HG02763 (cell line): ENCODE data around the gene RIN3.
A peak's percentile ranks its signal among the peaks of the same experiment; 100 is the strongest.
"Not testable (repeated sequence)": the region's sequence is repeated elsewhere in the genome, so short reads cannot be mapped to it uniquely, and the experiment has no call there.

ENCODE experiments used
- ATAC-seq: cut with Tn5 transposase; IDR thresholded peaks from one replicate; pipeline ENCODE4 v1.9.1; 2021; ENCODE audit warnings: mild to moderate bottlenecking, moderate library complexity; ENCODE audit not compliant: unreplicated experiment

The RIN3 gene

GRCh38 chr14:92527721-92528120 lies 14.1 kb downstream of the RIN3 start:
- ATAC-seq = no peak

DNA sequence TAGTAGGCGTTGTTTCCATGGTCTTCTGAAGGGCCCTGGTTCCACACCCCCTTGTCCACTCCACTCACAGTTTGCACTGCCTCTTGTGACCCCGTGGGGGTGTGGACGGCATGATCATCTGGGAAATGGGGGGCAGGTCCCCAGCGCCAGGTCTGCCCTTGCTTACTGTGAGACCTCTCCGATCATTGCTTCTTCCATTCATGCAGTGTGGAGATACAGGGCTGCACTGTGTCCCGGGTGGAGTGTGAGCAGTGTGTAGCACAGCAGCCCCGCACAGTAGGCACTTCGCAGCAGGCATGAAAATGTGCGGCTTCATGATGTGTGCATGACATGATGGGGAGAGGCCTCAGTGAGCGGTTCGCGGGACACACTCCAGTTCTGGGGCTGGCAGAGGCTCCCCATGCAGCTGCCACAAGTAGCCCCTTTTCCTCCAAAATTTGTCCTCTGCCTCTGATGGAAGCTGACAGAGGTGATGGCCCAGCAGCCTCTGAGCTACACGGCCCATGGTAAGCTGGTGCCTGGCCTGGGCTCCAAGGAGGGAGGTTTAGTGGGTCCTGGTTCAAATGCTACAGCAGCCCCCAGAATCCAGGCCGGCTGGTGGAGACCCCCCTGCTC lies 15.0 kb downstream of the RIN3 start:
- ATAC-seq = no peak

DNA sequence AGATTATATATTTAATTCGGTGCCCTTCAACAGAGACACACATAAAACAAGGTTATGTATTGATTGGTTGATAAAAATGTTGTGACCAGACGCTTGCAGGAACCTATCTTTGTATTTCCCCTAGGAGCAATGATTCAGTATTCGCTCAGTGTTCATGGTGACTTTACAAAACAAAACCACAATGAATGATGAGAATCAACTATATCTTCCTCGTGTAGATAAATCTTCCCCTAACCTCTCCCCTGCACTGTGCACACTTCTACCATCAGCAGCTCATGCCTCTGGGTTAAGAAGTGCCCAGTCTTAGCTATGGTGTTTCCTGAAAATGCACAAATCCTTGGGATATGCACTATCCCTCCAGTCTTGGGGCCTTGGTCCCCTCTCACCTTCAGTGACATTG lies 16.3 kb downstream of the RIN3 start:
- no peak for ATAC-seq

GRCh38 chr14:92531106-92531873 lies 17.7 kb downstream of the RIN3 start:
- peak; percentile 50 for ATAC-seq

DNA sequence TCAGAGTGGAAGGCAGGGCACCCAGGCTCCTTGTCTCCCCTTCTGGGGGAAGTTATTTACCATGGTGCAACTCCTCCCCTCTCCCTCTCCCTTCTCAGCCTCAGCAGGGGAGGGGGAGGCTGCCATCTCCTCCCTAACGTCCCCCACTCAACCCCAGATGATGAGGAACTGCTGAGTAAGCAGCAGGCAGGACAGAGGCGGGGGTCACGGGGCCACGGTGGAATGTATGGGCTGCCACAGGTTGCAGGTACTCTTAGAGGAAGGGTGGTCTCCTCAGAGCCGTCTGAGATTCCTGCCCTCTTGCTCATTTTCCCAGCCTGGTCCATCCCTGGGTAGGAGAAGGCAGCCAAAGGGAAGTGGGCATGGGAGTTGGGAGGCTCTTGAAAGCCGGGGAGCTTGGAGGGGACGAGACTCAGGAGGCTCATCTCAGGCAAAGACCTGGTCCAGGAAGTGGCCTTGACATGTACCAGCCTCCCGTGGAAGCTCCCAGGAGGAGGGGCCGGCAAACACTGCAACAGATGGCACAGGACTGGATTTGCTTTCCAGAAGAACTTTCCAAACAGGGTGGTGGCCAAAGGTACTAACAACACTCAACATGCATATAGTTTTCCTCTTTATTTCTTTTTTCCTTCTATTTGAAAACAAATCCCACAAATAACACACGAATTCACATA lies 19.0 kb downstream of the RIN3 start:
- no peak for ATAC-seq

- ATAC-seq = no peak
Measured at GRCh38 chr14:92534932-92535643, 21.5 kb downstream of the RIN3 start.

- not testable (repeated sequence) for ATAC-seq
Measured at GRCh38 chr14:92536231-92536630, 22.6 kb downstream of the RIN3 start.

- ATAC-seq = peak; percentile 80
Measured at GRCh38 chr14:92538412-92538985, 24.9 kb downstream of the RIN3 start.

- ATAC-seq = no peak
Measured at GRCh38 chr14:92539419-92539818, 25.8 kb downstream of the RIN3 start.

DNA sequence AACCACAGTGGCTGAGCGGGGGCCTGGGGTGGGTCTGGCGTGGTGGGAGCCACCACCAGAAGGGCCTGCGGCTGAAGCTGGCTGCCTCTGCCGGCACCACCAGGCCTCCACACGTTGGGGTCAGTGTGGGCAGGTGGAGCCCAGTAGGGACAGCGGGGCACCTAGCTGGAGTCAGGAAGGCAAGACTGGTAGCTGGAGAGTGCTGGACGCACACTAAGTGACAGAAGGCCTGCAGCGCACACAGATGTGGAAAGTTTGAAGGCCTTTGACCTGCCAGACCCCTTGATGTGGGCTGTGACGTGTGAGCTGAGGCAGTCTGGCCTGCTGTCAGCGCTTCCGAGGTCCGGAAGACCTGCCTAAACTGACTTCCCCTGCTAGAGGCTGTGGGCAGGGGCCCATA lies 26.3 kb downstream of the RIN3 start:
- no peak for ATAC-seq

DNA sequence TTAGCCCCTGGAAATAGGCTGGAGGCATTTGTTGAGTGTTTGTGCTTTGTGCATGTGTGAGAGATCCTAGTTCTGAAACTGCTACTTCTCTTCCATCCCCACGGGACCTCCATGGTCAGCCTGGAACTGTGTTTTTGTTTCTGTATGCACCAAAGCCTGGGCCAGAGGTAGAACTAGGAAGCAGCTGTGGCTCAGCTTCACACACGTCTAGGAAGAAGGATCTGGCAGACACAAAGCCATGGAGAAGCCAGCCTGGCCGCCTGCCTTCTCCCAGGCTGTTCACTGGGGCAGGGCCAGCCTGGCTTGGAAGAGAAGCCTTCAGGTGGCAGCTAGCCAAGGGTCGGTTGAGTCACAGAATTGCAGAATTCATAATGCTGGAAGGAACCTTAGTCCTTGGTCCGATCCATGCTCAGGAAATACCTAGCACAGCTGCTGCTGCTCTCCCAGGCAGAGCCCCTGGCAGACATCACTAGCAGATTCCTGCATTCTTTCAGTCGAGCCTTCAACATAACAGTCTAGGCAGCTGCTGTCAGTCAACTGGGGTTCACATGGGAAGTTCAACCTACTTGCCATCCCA lies 27.0 kb downstream of the RIN3 start:
- ATAC-seq = no peak

GRCh38 chr14:92542766-92543554 lies 29.4 kb downstream of the RIN3 start:
- ATAC-seq = no peak

DNA sequence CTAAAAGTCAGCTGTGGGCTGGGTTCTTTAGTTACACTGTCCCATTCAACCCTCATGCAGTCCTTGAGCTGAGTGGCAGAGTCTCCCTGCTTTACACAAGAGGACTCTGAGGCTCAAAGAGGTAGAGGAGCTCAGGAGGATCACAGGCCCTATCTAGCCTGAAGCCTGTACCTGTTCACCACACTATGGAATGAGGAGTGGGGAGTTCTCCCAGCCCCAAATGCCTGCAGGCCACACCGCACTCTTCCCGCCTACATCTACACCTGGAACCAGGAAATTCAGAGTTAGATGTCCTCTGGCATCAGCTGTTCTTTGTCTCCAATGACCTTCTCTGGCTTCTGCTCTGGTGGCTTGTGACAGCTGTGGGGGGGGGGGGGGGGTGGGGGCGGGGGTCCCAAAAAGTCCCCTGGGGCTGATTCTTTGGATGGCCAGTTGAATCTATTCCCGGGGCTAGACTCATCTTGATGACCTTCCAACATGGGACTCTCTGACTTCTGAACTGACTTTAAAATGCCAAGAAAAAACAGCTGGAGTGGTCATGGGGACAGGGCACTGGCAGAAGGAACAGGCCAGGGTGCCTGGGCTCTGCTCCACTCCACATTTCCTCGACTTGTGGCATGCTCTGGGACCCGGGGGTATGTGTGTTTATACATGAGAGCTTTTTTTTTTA lies 30.6 kb downstream of the RIN3 start:
- ATAC-seq = no peak

DNA sequence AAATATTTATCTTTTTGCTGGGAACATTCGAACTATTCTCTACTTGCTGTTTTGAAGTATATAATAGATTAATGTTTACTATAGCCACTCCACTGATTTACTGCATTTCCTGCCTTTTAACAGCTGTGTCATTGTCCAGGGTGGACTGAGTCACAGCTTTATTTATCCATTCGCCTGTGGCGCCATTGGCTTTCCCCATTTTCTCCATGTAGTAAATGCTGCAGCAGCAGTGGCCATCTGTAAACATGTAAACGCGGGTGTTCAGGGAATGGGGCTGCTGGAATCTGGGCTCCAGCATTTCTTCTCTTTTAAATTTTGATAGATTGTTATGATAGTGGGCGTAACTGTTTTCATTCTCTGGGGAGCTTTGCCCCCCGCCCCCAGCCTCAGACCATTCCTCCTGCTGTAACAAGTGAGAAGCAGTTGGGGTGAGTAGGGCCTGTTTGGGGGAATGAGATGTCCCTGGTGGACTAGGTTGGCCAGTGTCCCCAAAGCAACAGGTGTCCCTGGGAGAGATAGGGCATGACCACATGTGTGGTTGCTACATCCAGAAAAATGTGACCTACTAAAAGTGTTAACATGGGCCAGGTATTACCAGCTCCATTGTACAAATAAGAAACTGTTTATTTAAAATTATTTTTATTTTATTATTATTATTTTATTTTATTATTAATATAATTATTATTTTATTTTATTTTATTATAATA lies 32.9 kb downstream of the RIN3 start:
- ATAC-seq = no peak

DNA sequence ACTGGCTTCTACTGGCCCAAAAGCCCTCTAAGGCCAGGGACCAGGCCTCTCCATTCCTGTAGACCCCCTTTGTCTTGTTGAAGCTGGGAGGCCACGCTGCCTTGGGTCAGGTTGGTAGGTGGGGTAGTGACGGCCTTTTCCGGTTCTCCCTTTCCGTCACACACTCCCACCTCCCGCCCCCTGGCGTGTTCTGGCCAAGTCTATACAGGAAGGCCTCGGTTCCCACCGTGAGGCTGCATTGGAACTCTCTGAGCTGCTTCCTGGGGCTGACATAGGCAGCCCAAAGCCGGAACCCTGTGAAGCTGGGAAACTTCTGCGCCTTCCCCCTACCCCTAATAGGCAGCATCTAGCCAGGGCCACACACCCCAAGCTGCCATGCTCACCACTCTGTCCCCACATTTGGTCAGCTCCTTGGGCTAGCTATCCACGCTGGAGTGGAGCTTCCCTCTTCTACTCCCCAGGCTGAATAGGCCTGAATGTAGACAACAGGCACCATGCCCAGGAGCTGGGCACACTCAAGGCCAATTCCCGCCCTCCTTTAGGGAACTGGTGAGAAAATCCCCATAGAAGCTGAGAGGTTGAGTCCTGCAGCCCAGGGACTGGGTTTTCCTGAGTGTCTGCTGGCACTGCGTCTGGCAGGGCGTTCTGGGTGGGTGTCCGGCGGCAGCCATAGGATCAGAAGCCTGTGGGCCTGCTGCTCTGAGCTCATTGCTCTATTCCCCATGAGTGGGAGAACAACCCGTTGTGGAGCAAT lies 35.7 kb downstream of the RIN3 start:
- ATAC-seq = no peak

- no peak for ATAC-seq
Measured at GRCh38 chr14:92549859-92550230, 36.3 kb downstream of the RIN3 start.

GRCh38 chr14:92551044-92551841 lies 37.7 kb downstream of the RIN3 start:
- peak; percentile 68 for ATAC-seq
